Activated CD8-positive, alpha-beta T cell treated with anti-CD3 and anti-CD28 coated beads, Interleukin-2, amount 10 ng/mL, durations not matched to agents 7 days and 5 days (primary cell): Measurements from ENCODE around the gene PRDX5. TPM values are rescaled to one million over a fixed set of nuclear protein-coding genes. Genes with fewer than 3 reads are reported as not detected.
A peak's percentile ranks its signal among the peaks of the same experiment; 100 is the strongest.
"Not testable (repeated sequence)": the region's sequence is repeated elsewhere in the genome, so short reads cannot be mapped to it uniquely, and the experiment has no call there.

Experiments used
- ATAC-seq: fragments of 150-1000 bp; cut with Tn5 transposase; one replicate; pipeline ENCODE4 v1.10.0; 2021; ENCODE audit warnings: moderate library complexity
- CTCF ChIA-PET: fragments of 350-600 bp; sonication (Branson Sonifier 250); formaldehyde crosslinking; loops from one replicate; lab custom pipeline; 2021; ENCODE audit warnings: antibody characterized with exemption; lab: Charles Lee
- POLR2A ChIA-PET: fragments of 350-600 bp; sonication (Branson Sonifier 250); formaldehyde crosslinking; loops from one replicate; lab custom pipeline; 2021; ENCODE audit warnings: antibody characterized with exemption; lab: Charles Lee
- DNase-seq: peaks from one replicate; pipeline ENCODE4 v3.0.0-alpha.2; 2020
- H3K27ac Mint-ChIP-seq: one replicate; pipeline ENCODE4 v1.8.0; 2021; ENCODE audit warnings: mild to moderate bottlenecking, mixed read lengths
- H3K27me3 Mint-ChIP-seq: one replicate; pipeline ENCODE4 v1.8.0; 2021; ENCODE audit warnings: low read depth, mixed read lengths
- H3K36me3 Mint-ChIP-seq: one replicate; pipeline ENCODE4 v1.8.0; 2021; ENCODE audit warnings: low read depth, mixed read lengths
- H3K4me1 Mint-ChIP-seq: one replicate; pipeline ENCODE4 v1.8.0; 2021; ENCODE audit warnings: low read depth, mixed read lengths
- H3K4me3 Mint-ChIP-seq: one replicate; pipeline ENCODE4 v1.8.0; 2021; ENCODE audit warnings: mild to moderate bottlenecking, mixed read lengths
- H3K9me3 Mint-ChIP-seq: one replicate; pipeline ENCODE4 v1.8.0; 2022; ENCODE audit warnings: mixed read lengths; ENCODE audit not compliant: insufficient read depth
- total RNA-seq, 2 experiments: library from RNA; stranded (reverse); gene quantifications; one replicate each; pipeline ENCODE4 v1.2.3, GENCODE V29; 2021

PRDX5 gene
- total RNA-seq, 2 experiments from 2014 or later, result 102 to 106 TPM

GRCh38 chr11:64320556-64320955, 2.6 kb downstream of the PRDX5 start:
- ChIA-PET CTCF (interaction anchor here (5.3 kb wide), 1 partner anchor 12 kb away, joined by 137 read pairs; no protein-coding TSS in a partner anchor), POLR2A (no interaction called here)
- ATAC-seq (no peak), DNase-seq (no peak)
- Mint-ChIP-seq H3K27me3 (no peaks in the 10 kb centered on the region), H3K27ac (no peak overlapping the region), H3K4me3 (no peak overlapping the region), H3K4me1 (peaks cover 43% of the 10 kb centered on the region), H3K9me3 (no peaks in the 10 kb centered on the region), H3K36me3 (peaks cover 30% of the 10 kb centered on the region)

DNA sequence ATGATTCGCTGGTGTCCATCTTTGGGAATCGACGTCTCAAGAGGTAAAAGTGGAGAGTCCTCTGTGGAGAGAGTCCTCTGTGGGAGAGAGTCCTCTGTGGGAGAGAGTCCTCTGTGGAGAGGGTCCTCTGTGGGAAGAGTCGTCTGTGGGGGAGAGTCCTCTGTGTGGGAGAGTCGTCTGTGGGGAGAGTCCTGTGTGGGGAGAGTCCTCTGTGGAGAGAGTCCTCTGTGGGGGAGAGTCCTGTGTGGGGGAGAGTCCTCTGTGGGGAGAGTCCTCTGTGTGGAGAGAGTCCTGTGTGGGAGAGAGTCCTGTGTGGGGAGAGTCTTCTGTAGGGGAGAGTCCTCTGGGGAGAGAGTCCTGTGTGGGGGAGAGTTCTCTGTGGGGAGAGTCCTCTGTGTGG, 3.1 kb downstream of the PRDX5 start:
- POLR2A ChIA-PET, result no interaction called here
- Mint-ChIP-seq H3K4me1 (peaks cover 43% of the 10 kb centered on the region), H3K36me3 (peaks cover 30% of the 10 kb centered on the region), H3K27me3 (no peaks in the 10 kb centered on the region), H3K4me3 (no peak overlapping the region), H3K27ac (peak overlapping the region; percentile 57), H3K9me3 (no peaks in the 10 kb centered on the region)
- ATAC-seq (no peak), DNase-seq (no peak)
- CTCF ChIA-PET, result no interaction called here

DNA sequence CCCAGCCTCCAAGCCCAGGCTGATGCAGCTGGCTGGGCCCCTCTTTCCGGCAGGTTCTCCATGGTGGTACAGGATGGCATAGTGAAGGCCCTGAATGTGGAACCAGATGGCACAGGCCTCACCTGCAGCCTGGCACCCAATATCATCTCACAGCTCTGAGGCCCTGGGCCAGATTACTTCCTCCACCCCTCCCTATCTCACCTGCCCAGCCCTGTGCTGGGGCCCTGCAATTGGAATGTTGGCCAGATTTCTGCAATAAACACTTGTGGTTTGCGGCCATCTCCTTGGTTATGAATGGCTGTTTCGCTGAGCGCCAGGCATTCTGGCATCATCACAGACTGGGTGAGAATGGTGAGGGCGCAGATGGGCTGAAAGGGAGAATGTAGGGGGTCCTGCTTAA, 3.6 kb downstream of the PRDX5 start:
- POLR2A ChIA-PET, result no interaction called here
- DNase-seq, result no peak
- CTCF ChIA-PET, result interaction anchor here (0.9 kb wide), 1 partner anchor 117 kb away, joined by 3 read pairs; no protein-coding TSS in a partner anchor
- Mint-ChIP-seq H3K4me3 (no peak overlapping the region), H3K4me1 (peaks cover 38% of the 10 kb centered on the region), H3K9me3 (no peaks in the 10 kb centered on the region), H3K36me3 (peaks cover 26% of the 10 kb centered on the region), H3K27ac (peak overlapping the region; percentile 43), H3K27me3 (no peaks in the 10 kb centered on the region)
- ATAC-seq, result no peak

GRCh38 chr11:64322925-64323260, 5.0 kb downstream of the PRDX5 start:
- H3K36me3 Mint-ChIP-seq, result peaks cover 14% of the 10 kb centered on the region
- ATAC-seq, result no peak

DNA sequence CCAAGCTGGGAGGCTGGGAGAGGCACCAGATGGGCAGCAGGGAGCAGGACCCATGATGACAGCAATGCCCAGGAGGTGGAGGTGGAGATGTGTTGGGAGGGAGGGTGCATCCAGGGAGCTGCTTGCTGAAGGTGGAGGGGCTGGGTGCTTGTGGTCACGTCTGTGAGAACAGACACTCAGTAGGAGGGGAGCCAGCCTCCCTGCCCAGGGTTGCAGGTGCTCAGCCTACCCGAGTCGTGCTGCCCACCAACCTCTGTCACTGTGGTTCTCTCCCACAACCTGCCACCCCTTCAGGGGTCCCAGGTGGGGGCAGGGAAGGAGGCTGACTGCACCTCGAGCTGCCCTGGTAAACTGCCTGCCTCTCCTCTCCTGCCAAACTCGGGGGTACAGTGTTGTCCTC, 5.5 kb downstream of the PRDX5 start:
- H3K9me3 Mint-ChIP-seq, result no peaks in the 10 kb centered on the region
- H3K27me3 Mint-ChIP-seq, result peaks cover 2% of the 10 kb centered on the region
- H3K4me3 Mint-ChIP-seq, result no peak overlapping the region
- H3K4me1 Mint-ChIP-seq, result peaks cover 27% of the 10 kb centered on the region
- DNase-seq (no peak), ATAC-seq (no peak)
- H3K27ac Mint-ChIP-seq, result no peak overlapping the region
- ChIA-PET CTCF (interaction anchor here (1.4 kb wide), 1 partner anchor 8 kb away, joined by 7 read pairs; no protein-coding TSS in a partner anchor), POLR2A (interaction anchor here (0.5 to 1.6 kb wide), 4 partner anchors 14 to 507 kb away, joined by 3 to 5 read pairs (median 4); partner anchors contain the start of gene CCDC88B)
- H3K36me3 Mint-ChIP-seq, result peaks cover 14% of the 10 kb centered on the region

More at GRCh38 chr11:64322925-64323260, 5.0 kb downstream of the PRDX5 start:
- Mint-ChIP-seq H3K4me1 (peaks cover 31% of the 10 kb centered on the region), H3K27me3 (peaks cover 2% of the 10 kb centered on the region), H3K4me3 (no peak overlapping the region), H3K27ac (no peak overlapping the region), H3K9me3 (no peaks in the 10 kb centered on the region)
- DNase-seq, result no peak
- ChIA-PET POLR2A (interaction anchor here (1.6 kb wide), 1 partner anchor 17 kb away, joined by 4 read pairs; the partner anchor contains the start of gene CCDC88B), CTCF (interaction anchor here (0.6 to 1.4 kb wide), 2 partner anchors 9 to 32 kb away, joined by 3 to 7 read pairs; no protein-coding TSS in a partner anchor)

DNA sequence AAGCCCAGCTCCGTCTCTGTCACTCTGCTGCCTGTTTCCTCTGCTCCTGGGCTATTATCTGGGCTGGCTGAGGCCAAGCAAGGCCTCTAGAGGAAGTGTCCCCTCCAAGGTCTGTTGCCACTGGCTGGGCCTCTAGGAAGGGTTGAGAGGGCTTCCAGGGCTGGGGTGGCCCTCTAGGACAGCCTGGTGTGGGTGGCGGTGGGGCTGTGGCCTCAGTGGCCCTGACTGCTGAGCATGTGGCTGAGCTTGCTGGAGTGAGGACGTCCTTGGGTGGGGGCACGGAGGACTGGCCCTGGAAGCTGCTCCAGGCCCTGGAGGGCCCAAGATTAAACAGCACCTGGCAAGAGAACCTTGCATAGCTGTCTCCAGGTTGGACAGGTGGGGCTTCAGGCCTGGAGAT, 6.1 kb downstream of the PRDX5 start:
- H3K27me3 Mint-ChIP-seq, ATAC-seq, H3K9me3 Mint-ChIP-seq, DNase-seq, H3K27ac Mint-ChIP-seq, H3K4me3 Mint-ChIP-seq: not testable (repeated sequence)
- ChIA-PET POLR2A (interaction anchor here (0.5 to 1.6 kb wide), 4 partner anchors 15 to 507 kb away, joined by 3 to 5 read pairs (median 4); partner anchors contain the start of gene CCDC88B), CTCF (interaction anchor here (1.4 kb wide), 1 partner anchor 8 kb away, joined by 7 read pairs; no protein-coding TSS in a partner anchor)
- H3K36me3 Mint-ChIP-seq, result peaks cover 14% of the 10 kb centered on the region
- peaks cover 23% of the 10 kb centered on the region for H3K4me1 Mint-ChIP-seq

DNA sequence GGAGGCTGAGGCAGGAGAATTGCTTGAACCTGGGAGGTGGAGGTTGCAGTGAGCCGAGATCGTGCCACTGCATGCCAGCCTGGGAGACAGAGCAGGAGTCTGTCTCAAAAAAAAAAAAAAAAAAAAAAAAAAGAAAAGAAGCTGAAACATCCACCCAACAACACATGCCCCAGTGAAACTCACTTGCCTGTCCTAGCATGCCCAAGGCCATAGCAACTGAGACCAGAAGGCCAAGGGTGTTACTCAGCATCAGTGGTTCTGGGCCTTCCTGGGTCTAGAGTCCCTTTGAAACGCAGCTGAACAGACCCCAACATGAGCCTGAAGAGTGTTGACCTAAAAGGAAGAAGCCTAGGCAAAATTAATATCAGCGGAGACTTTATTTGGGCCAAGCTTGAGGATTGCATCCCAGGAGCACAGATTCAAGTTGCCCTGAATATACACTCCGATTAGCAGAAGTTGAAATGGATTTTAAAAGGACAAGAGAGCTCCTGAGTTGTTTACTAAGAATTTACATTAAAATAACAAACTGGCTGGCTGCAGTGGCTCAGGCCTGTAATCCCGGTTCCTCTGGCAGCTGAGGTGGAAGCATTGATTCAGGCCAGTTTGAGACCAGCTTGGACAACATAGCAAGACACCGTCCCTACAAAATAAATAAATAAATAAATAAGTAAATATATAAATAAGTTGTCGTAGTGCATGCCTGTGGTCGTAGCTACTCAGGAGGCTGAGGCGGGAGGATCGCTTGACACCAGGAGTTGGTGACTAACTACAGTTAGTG, 7.0 kb downstream of the PRDX5 start:
- H3K36me3 Mint-ChIP-seq, result peaks cover 14% of the 10 kb centered on the region
- H3K4me1 Mint-ChIP-seq, result peaks cover 16% of the 10 kb centered on the region
- ATAC-seq (no peak), DNase-seq (no peak)
- H3K27me3 Mint-ChIP-seq, result peaks cover 2% of the 10 kb centered on the region
- CTCF ChIA-PET, result no interaction called here
- no peaks in the 10 kb centered on the region for H3K9me3 Mint-ChIP-seq
- no peak overlapping the region for H3K4me3 Mint-ChIP-seq
- no peak overlapping the region for H3K27ac Mint-ChIP-seq
- POLR2A ChIA-PET, result no interaction called here

DNA sequence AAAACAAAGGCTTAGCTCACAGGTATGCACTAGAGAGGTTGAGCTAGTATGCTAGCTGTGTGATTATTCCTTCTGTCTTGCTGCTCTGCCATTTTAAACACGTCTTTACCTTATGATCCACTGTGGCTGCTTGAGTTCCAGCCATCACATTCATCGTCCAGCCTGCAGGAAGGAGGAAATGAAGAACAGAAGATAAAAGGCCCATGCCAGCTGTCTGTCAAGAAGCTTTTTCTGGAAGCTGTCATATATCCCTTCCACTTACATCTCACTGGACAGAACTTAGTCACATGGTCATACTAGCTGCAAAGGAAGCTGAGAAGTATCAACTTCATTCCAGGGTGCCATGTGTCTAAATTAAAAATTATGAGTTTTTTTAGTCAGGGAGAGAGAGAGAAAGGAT, 9.5 kb downstream of the PRDX5 start:
- ATAC-seq, result no peak
- CTCF ChIA-PET, result interaction anchor here (0.8 kb wide), 2 partner anchors 10 to 16 kb away, joined by 3 to 6 read pairs; partner anchors contain the start of gene TRMT112
- no peak for DNase-seq
- Mint-ChIP-seq H3K4me3 (no peak overlapping the region), H3K9me3 (no peaks in the 10 kb centered on the region), H3K36me3 (no peaks in the 10 kb centered on the region), H3K4me1 (peaks cover 24% of the 10 kb centered on the region), H3K27me3 (peaks cover 2% of the 10 kb centered on the region), H3K27ac (no peak overlapping the region)
- POLR2A ChIA-PET, result interaction anchor here (1.8 kb wide), 1 partner anchor 9 kb away, joined by 5 read pairs; the partner anchor contains the start of gene PRDX5

- CTCF ChIA-PET, result no interaction called here
- no peak for ATAC-seq
- no peaks in the 10 kb centered on the region for H3K9me3 Mint-ChIP-seq
- POLR2A ChIA-PET, result interaction anchor here (1.8 kb wide), 1 partner anchor 10 kb away, joined by 5 read pairs; the partner anchor contains the start of gene PRDX5
- H3K4me1 Mint-ChIP-seq, result peaks cover 28% of the 10 kb centered on the region
- peaks cover 2% of the 10 kb centered on the region for H3K27me3 Mint-ChIP-seq
- no peak overlapping the region for H3K27ac Mint-ChIP-seq
- H3K36me3 Mint-ChIP-seq, result no peaks in the 10 kb centered on the region
- H3K4me3 Mint-ChIP-seq, result no peak overlapping the region
- DNase-seq, result no peak
Observed at GRCh38 chr11:64327993-64328392, 10.1 kb downstream of the PRDX5 start.

DNA sequence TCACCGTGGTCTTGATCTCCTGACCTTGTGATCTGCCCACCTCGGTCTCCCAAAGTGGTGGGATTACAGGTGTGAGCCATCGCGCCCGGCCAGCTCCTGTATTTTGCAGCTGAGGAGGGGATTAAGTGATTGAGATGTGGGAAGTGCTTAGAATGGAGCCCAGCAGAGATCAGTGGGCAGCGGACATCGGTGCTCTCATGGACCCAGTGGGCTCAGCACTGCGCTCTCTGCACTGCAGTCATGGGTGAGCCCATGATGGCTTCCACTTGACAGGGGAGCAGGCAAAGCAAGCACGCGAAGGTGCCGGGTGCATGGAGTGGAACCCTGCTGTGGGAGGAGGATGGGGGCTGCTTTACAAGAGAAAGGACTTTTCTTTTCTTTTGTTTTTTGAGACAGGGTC, 13.0 kb downstream of the PRDX5 start:
- Mint-ChIP-seq H3K27me3 (peaks cover 2% of the 10 kb centered on the region), H3K27ac (peak overlapping the region; percentile 25)

GRCh38 chr11:64331569-64332371, 13.8 kb downstream of the PRDX5 start:
- H3K36me3 Mint-ChIP-seq, result peaks cover 13% of the 10 kb centered on the region
- H3K27ac Mint-ChIP-seq, result peak overlapping the region; percentile 86
- no peaks in the 10 kb centered on the region for H3K9me3 Mint-ChIP-seq
- ATAC-seq (peak; percentile 95), DNase-seq (peak; percentile 89)
- peaks cover 38% of the 10 kb centered on the region for H3K4me1 Mint-ChIP-seq
- ChIA-PET CTCF (interaction anchor here (0.7 to 3.9 kb wide), 24 partner anchors 8 to 479 kb away, joined by 3 to 137 read pairs (median 6); partner anchors contain the start of genes CCDC88B, ESRRA, FERMT3 and PRDX5), POLR2A (interaction anchor here (0.7 to 4.0 kb wide), 5 partner anchors 9 to 1149 kb away, joined by 3 to 44 read pairs (median 3); partner anchors contain the start of genes CCDC88B, FERMT3, PRDX5 and STIP1)
- H3K27me3 Mint-ChIP-seq, result peaks cover 2% of the 10 kb centered on the region
- peak overlapping the region; percentile 1 for H3K4me3 Mint-ChIP-seq

More for the DNA sequence above, 13.0 kb downstream of the PRDX5 start:
- H3K4me1 Mint-ChIP-seq, result peaks cover 36% of the 10 kb centered on the region
- no peak for DNase-seq
- ATAC-seq, result no peak
- H3K9me3 Mint-ChIP-seq, result no peaks in the 10 kb centered on the region
- H3K36me3 Mint-ChIP-seq, result peaks cover 13% of the 10 kb centered on the region
- ChIA-PET CTCF (interaction anchor here (0.8 to 3.9 kb wide), 20 partner anchors 7 to 478 kb away, joined by 3 to 137 read pairs (median 7); partner anchors contain the start of genes CCDC88B, ESRRA, FERMT3 and PRDX5), POLR2A (interaction anchor here (1.2 to 4.0 kb wide), 3 partner anchors 10 to 145 kb away, joined by 3 to 44 read pairs (median 22); partner anchors contain the start of genes CCDC88B, PRDX5, STIP1 and TRMT112)
- H3K4me3 Mint-ChIP-seq, result no peak overlapping the region
